Tibial nerve (tissue), 3 donors: ENCODE results near the gene TYRO3.

Experiments
- POLR2A ChIP-seq, 2 donors: fragments of 450-650 bp; IDR thresholded peaks; one replicate each; pipeline ENCODE4 v1.6.1; 2017; ENCODE audit warnings: antibody characterized with exemption in 2 of 2, mild to moderate bottlenecking in 2 of 2, moderate library complexity in 2 of 2
- TF ChIP-seq, protein P1 (sequence below), 5 experiments: fragments of 200-600 bp in 3 of 5; fragments of 450-650 bp in 2 of 5; sonication (generic) in 3 of 5; IDR thresholded peaks; one replicate each; pipeline ENCODE4 v1.5.1; 2016 to 2019; ENCODE audit warnings: antibody characterized with exemption in 5 of 5, mild to moderate bottlenecking in 3 of 5, moderate library complexity in 2 of 5

DNA sequence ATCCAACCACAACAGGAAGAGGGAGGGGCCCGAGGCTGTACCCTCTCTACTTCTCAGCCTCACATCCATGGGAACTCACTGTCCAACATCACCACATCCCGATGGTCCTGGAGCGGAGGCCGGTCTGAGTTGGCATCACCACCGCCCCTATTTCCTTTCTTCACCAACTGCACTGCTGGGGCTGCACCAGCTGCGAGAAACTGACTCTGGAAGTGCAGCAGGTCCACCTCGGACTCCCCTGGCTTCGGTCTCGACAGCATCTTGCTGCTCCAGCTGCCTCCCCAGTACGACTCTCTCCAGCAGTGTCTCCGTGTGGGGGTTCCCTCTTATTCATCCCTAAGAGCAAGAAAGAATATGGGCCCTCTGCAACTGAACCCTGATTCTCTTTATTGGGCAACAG lies 22.1 kb upstream of the TYRO3 start:
- TF ChIP-seq POLR2A (IDR thresholded peaks at IDR 0.05) = no peak
- TF ChIP-seq, protein P1, sequence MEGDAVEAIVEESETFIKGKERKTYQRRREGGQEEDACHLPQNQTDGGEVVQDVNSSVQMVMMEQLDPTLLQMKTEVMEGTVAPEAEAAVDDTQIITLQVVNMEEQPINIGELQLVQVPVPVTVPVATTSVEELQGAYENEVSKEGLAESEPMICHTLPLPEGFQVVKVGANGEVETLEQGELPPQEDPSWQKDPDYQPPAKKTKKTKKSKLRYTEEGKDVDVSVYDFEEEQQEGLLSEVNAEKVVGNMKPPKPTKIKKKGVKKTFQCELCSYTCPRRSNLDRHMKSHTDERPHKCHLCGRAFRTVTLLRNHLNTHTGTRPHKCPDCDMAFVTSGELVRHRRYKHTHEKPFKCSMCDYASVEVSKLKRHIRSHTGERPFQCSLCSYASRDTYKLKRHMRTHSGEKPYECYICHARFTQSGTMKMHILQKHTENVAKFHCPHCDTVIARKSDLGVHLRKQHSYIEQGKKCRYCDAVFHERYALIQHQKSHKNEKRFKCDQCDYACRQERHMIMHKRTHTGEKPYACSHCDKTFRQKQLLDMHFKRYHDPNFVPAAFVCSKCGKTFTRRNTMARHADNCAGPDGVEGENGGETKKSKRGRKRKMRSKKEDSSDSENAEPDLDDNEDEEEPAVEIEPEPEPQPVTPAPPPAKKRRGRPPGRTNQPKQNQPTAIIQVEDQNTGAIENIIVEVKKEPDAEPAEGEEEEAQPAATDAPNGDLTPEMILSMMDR (IDR thresholded peaks at IDR 0.05) = no peak
